Smooth muscle cell of the brain vasculature (primary cell): ENCODE results near the gene SPATS2.
"Not testable (repeated sequence)": the region's sequence is repeated elsewhere in the genome, so short reads cannot be mapped to it uniquely, and the experiment has no call there.

Experiments
- DNase-seq: peaks from one replicate; pipeline ENCODE4 v3.0.0-alpha.2; 2012; ENCODE audit warnings: low read depth, low spot score

SPATS2 gene

DNA sequence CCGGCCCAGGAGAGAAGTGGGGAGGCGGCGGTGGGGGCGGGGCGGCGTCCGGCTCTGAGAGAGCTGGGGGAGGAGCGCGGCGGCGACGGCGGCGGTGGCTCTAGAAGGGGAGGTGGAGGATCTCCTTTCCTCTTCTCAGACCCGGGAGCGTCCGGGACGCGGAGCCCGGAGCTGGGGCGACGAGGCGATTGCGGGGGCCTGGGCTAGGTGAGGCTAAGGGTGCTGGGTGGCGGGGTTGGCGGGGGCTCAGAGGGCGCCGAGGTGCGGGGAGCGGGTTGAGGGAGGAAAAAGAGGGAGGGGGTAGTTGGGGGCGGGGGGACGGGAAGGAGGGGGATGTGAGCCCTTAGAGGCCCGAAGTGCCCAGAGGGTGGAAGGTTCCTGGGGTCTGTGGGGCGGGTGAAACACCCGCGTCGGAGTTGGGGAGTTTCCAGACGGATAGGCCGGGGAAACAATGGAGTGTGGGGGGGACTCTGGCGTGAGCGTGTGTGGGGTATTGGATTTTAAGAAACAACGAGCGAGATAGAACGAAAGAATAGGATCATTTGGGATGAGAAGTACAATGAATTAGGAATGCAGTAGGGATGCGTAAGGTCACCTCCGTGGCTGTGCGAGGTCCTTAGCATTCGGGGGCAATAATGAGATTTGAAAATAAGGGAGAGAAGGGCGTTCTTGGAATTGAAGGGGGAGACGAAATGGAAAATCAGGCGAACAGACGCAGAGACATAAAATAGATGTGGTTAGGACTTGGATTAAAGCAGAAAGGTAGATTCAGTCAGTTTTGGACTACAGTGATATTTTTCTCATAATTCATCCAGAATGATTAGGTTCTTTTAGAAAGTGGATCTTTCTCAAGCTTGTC lies at the start of gene SPATS2:
Gene SPATS2, plus strand, starts transcription at position 82 of the 859 bp plus-strand sequence. CDS start 93,551 bp downstream, outside the sequence.
- DNase-seq: no peak

DNA sequence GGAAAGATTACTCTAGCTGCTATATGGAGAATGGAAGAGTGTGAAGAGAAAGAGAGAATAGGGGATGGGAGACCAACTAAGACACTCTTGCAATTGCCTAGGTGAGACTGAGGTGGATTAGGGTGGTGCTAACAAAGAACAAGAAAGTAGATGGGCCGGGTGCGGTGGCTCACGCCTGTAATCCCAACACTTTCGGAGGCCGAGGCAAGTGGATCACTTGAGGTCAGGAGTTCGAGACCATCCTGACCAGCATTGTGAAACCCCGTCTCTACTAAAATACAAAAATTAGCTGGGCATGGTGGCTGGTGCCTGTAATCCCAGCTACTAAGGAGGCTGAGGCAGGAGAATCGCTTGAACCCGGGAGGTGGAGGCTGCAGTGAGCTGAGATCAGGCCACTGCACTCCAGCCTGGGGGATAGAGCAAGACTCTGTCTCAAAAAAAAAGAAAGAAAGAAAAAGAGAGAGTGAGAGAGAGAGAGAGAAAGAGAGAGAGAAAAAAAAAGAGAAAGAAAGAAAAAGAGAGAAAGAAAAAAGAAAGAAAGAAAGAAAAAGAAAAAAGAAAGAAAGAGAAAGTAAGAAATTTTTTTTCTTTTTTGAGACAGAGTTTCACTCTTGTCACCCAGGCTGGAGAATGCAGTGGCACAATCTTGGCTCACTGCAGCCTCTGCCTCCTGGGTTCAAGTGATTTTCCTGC lies 46.7 kb upstream of the SPATS2 start:
- not testable (repeated sequence) for DNase-seq

DNA sequence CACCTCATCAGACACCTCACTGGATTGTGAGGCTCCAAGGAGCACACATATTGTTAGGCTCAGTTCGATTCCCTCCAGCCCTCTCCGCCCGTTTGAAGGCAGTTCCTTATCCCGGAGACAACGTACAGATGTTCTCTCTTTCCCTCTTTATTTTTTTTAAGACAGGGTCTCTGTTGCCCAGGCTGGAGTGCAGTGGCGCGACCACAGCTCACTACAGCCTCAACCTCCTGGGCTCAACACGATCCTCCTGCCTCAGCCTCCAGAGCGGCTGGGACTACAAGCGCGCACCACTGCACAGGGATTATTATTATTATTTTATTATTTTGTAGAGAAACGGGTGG lies 44.9 kb upstream of the SPATS2 start:
- no peak for DNase-seq

DNA sequence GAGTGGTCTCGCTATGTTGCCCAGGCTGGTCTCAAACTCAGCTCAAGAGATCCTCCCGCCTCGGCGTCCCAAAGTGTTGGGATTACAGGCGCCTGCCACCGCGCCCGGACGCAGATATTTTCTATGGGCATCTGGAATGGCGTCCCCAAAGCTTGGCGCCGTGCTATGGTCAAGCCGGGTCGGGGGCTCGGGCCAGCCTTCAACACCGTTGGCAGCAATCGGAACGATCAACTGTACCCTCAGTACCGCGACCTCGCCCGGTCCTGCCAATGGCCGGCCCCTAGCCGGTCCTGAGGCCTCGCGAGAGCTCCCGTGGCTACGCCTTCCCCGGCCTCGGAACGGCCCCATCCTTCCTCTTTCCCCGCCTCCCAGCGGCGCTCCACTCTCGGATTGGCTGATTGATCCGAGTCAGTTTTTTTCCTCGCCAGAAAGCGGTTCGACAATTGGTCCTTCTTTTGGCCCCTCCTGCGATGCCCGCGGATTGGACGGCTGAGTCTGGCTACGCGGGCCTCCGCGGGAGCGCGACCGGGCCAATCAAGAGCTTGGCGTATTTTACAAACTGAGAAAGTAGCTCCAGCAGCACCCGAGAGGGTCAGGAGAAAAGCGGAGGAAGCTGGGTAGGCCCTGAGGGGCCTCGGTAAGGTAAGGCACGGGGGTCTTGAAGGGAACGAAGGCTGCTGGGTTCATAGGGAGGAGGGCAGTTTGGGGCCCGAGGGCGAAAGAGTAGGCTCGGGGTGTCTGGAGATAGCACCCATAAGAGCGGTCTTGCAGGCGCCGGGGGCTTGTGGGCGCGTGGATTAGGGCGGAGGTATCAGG lies 44.3 kb upstream of the SPATS2 start, which contains the start of gene TROAP:
Gene TROAP, plus strand, starts transcription at position 548 of the 816 bp plus-strand sequence. CDS start 354 bp downstream, outside the sequence.
- peak; percentile 95 for DNase-seq

DNA sequence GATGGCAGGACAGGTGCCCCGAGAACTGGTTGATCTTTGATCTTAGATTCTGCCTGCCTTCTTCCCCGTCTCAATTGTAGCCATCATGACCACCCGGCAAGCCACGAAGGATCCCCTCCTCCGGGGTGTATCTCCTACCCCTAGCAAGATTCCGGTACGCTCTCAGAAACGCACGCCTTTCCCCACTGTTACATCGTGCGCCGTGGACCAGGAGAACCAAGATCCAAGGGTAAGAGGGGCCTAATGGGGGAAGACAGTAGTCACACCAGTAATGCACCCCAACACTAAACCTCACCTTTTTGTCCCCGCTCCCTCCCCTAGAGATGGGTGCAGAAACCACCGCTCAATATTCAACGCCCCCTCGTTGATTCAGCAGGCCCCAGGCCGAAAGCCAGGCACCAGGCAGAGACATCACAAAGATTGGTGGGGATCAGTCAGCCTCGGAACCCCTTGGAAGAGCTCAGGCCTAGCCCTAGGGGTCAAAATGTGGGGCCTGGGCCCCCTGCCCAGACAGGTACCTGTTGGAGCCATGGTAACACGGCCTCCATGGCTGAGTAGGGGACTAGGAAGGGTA lies 43.7 kb upstream of the SPATS2 start:
- DNase-seq: no peak

DNA sequence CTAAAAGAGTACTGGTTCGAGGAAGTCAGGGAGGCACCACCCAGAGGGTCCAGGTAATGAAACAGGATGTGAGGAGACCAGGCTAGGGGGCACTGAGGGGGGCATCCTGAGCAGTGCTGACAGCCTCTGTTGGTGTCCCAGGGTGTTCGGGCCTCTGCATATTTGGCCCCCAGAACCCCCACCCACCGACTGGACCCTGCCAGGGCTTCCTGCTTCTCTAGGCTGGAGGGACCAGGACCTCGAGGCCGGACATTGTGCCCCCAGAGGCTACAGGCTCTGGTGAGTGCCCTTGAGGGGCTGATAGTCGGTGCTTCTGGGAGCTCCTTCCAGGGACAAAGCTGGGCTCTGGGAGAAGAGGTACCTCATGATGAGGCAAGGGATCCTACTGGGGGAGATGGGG lies 41.7 kb upstream of the SPATS2 start:
- DNase-seq: no peak

DNA sequence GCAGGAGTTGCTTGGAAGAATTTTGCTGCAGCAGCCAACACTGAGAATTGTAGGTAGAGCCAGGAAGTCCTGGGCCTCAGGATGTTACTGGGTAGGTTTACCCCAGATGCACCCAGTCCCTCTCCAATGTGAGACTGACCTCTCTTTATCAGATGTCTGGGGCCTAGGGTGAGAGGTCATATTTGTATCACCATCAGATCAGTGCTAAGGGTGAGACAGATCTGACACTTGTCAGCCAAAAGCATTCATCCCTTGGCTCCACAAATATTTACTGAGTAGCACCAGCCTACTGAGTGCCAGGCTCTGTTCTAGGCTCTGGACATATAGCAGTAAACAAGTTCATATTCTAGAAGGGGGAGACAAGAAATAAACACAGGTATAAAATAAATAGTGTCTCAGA lies 39.9 kb upstream of the SPATS2 start:
- no peak for DNase-seq

DNA sequence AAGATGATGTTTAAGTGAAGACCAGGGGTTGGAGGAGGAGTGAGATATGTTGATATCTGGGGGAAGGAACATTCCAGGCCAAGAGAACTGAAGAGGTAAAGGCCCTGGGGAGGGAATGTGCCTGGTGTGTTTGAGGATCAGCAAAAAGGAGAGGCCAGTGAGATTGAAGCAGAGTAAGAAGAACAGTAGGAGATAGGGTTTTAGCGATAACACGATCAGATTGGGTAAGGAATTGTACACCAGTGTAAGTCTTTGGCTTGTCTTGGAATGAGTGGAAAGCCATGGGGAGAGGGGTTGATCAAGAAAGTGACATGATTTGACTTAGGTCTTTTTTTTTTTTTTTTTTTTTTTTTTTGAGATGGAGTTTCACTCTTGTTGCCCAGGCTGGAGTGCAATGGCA lies 39.4 kb upstream of the SPATS2 start:
- DNase-seq: no peak

DNA sequence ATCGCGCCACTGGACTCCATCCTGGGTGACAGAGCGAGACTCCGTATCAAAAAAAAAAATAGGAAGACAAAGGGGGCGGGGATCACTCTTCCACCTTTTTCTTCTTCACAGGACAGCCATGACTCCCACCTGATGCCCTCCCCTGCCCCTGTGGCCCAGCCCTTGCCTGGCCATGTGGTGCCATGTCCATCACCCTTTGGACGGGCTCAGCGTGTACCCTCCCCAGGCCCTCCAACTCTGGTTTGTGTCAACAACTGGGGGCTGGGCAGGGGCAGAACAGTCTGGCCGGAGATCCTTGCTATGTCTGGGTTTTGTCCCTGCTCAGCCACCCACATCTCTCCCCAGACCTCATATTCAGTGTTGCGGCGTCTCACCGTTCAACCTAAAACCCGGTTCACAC lies 38.4 kb upstream of the SPATS2 start:
- DNase-seq: no peak

DNA sequence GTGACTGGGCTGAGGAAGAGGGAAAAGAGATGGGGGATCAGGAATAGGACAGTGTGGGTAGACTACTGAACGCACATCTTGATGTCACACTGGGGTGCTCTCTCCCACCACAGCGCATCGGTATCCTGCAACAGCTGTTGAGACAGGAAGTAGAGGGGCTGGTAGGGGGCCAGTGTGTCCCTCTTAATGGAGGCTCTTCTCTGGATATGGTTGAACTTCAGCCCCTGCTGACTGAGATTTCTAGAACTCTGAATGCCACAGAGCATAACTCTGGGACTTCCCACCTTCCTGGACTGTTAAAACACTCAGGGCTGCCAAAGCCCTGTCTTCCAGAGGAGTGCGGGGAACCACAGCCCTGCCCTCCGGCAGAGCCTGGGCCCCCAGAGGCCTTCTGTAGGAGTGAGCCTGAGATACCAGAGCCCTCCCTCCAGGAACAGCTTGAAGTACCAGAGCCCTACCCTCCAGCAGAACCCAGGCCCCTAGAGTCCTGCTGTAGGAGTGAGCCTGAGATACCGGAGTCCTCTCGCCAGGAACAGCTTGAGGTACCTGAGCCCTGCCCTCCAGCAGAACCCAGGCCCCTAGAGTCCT lies 37.1 kb upstream of the SPATS2 start:
- DNase-seq: no peak

DNA sequence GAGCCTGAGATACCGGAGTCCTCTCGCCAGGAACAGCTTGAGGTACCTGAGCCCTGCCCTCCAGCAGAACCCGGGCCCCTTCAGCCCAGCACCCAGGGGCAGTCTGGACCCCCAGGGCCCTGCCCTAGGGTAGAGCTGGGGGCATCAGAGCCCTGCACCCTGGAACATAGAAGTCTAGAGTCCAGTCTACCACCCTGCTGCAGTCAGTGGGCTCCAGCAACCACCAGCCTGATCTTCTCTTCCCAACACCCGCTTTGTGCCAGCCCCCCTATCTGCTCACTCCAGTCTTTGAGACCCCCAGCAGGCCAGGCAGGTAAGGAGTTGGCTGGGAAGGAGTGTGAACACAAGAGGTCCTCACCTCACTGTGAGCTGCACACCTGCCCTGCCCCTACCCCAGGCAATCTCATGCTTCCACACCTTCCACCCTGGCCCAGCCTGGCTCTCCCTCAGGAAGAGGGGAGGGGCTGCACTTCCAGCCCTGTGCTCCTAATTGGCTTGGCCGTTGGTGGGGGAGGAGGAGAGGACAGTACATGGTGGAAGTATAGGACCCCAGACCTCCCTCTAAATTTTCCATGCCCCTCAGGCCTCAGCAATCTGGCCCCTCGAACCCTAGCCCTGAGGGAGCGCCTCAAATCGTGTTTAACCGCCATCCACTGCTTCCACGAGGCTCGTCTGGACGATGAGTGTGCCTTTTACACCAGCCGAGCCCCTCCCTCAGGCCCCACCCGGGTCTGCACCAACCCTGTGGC lies 36.5 kb upstream of the SPATS2 start:
- no peak for DNase-seq

DNA sequence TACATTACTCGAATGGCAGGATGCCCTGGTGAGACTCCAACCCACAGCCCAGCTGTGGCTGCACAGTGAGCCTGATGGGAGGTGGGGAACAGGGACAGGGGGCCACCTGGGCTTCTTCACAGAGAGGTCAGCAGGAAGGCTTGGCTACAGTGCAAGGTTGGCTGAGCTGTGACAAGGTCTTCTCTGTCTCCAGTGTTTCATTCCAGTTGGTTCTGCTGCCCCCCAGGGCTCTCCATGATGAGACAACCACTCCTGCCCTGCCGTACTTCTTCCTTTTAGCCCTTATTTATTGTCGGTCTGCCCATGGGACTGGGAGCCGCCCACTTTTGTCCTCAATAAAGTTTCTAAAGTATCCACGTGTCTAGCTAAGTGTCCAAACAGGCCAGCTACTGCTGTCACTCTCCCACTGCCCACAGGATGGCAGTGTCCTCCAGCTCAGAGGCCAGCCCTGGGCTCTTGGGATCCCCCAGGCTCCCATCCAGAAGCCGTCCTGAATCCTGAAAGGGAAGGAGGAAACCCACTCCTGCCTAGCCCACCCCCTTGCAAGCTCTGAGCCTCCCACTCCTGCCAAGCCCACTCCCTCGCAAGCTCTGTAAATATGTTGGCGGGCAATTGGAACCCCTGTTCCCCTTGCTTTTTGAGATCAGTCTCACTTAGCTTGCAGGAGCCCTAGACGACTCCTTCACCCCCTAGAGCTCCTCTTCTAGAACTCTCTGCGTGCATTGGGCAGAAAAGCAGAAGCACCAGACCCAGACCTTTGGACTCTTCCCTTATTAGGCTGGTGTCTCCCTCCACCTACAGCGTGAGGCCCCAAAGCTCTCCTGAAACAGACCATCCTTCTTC lies 35.7 kb upstream of the SPATS2 start:
- DNase-seq: peak; percentile 46

DNA sequence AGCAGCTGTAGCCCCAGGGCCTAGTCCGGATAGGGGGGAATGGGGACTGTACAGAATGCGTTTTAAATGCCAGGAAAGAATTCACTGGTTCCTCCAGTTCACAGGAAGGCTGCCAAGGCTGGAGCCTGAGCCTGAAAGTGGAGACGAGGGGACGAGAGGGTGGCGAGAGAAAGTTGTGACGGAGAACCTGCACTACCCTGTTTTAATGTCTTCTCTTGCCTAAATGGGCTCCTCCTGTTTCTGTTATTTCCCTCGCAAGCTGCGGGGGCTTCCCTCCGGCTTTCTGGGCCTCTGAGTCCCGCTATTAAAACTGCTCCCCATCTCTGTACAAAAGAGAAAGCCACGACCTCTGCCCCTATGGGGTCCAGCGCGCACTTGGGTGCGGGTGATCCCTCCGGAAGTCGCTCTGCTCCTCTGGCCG lies 34.8 kb upstream of the SPATS2 start:
- no peak for DNase-seq

DNA sequence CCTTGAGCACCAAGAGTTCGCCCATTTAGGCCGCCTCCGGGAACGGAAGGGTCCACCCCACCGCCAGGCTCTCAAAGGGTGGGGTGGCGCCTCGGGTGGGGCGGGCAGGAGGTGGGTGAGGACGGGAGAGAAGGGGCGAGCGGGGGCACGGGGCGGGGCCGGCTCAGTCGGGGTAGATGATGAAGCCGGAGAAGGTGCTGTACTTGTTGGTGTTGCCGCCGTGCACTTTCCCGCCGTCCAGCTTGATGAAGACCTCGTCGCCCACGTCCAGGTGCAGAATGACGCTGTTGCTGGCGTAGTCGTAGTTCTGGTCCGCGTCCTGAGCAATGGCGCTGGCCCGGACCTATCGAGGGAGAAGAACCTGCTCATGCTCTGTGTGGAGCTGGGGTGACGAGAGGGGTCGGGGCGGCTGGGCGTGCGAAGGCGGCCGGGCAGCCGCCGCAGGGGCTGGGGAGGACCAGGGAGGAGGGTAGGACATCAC lies 34.3 kb upstream of the SPATS2 start:
- DNase-seq: no peak

DNA sequence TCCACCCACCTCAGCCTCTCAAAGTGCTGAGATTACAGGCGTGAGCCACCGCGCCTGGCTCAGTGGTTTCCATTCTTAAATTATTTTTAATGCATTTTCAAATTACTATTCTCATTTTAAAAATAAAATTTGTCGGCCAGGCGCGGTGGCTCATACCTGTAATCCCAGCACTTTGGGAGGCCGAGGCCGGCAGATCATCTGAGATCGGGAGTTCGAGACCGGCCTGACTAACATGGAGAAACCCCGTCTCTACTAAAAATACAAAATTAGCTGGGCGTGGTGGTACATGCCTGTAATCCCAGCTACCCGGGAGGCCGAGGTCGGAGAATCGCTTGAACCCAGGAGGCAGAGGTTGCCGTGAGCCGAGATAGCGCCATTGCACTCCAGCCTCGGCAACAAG lies 33.5 kb upstream of the SPATS2 start:
- DNase-seq: not testable (repeated sequence)

DNA sequence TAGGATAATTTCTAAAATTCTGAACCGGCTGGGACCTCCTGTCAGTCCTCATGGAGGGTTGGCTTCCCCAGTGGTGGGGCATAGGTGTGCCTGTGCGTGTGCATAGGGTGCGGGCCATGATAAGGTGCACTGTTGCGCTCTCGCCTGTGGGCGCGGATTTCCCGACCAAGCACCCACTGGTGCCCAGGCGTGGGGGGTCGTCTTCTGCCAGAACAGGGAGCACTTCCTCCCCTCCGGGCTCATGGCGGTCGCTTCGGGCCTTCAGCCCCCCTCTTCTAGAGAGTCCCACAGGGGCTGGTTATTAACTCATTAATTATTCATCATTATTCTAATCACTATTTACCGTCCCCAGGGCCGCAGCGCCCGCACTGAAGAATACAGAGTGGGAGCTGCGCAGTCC lies 33.0 kb upstream of the SPATS2 start:
- DNase-seq: no peak

DNA sequence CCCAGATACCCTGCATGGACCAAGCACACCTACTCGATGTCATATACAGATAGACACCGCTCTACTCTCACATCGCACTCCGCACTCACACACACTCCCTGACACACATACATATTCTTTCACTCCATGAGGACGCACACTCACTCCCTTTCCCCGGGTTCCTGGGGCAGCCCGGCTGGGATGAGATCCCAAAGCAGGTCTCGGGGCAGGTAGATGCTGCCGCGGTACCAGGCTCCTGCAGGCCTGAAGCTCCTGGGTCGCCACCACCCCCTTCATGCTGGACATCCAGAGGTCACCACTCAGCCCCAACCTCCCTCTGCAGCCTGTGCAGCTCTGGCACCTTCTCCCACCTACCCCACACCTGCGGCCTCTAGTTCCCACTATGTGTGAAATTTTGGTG lies 32.6 kb upstream of the SPATS2 start:
- no peak for DNase-seq

DNA sequence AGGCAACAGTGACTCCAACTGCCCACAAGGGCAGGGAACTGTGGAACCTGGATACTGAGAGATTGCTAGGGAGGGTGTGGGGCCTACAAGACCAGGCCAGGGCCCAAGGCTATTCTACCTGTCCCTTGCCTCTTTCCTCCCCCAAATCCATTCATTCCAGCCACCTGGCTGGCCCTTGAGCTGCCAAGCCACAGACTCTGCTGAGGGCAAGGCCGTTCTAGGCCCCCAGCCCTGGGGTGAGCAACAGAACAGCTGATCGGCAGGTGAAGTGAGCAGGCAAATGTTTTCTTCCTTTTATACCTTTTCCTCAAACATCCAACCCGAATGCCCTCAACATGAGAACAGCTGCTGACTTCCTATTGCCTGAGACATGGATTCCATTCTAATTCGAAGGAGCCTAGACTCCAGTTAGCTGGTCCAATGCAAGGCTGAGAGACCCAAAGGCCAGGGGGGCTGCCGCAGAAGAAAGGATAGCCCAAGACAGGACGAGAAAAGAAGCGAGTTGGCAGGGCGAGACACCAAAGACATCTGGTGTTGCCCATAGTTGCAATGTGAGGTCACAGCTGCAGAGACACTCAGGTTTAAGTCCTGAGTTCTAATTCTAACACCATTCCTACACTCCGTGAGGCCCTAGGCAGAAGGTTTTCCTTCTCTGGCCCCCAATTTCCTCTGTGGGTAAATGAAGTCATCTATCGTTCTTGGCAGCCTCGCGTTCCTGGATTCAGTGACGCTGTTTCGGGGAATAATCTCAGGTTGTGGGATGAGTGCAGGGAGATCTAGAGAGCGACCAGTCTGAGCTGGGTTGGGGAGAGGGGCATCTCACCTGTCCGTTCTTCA lies 31.9 kb upstream of the SPATS2 start:
- DNase-seq: no peak
